HepG2 (cell line): ENCODE measurements around the gene ERFL. TPM values are rescaled to one million over a fixed set of nuclear protein-coding genes. Genes with fewer than 3 reads are reported as not detected.

Experiments
- ATAC-seq: fragments of 200-7000 bp; cut with Tn5 transposase; 3 replicates; pipeline ENCODE4 v1.9.1; 2020; ENCODE audit warnings: mild to moderate bottlenecking, moderate library complexity
- BruUV-seq: library from RNA; stranded (reverse); fragments of 400-500 nt; replicated peaks from 2 replicates; lab custom pipeline; 2021; lab: Mats Ljungman, UMichigan
- CTCF ChIA-PET: fragments of 300-600 bp; formaldehyde crosslinking; extraction: SDS; loops from one replicate; lab custom pipeline; 2021; ENCODE audit warnings: low total read pairs, inconsistent platforms, low intra/inter-chr PET ratio; lab: Yijun Ruan, JAX
- POLR2A ChIA-PET: fragments of 350-600 bp; sonication (Branson Sonifier 250); formaldehyde crosslinking; loops from one replicate; lab custom pipeline; 2020; ENCODE audit warnings: antibody characterized with exemption, inconsistent platforms; lab: Yijun Ruan, JAX
- DNase-seq: peaks from one replicate; pipeline ENCODE4 v3.0.0-alpha.2; 2015; ENCODE audit warnings: low spot score
- FAIRE-seq: peaks from 3 replicates; lab custom pipeline; 2011; peaks lifted over from hg19 to GRCh38; lab: Jason Lieb, UNC
- H2AFZ ChIP-seq: one replicate; pipeline ENCODE4 v1.6.1; 2011; ENCODE audit warnings: low read length, inconsistent platforms
- H3K27ac ChIP-seq: fragments of 300-600 bp; 3 replicates; pipeline ENCODE4 v1.8.0; 2011; ENCODE audit warnings: mixed run types, mild to moderate bottlenecking, mixed read lengths, low read length, inconsistent platforms; ENCODE audit not compliant: insufficient read depth; ENCODE audit errors: extremely low read length
- H3K27me3 ChIP-seq, 2 experiments: fragments of 200-600 bp in 1 of 2; 2 replicates in 1 of 2; 3 replicates in 1 of 2; pipeline versions ENCODE4 v1.6.0 to v1.8.0; 2011; ENCODE audit warnings: low read length in 2 of 2, mild to moderate bottlenecking in 2 of 2, moderate library complexity in 2 of 2, inconsistent platforms in 1 of 2; ENCODE audit not compliant: insufficient read depth in 2 of 2, control insufficient read depth in 1 of 2
- H3K36me3 ChIP-seq, 2 experiments: fragments of 200-600 bp in 1 of 2; replicated peaks in 1 of 2; 2 replicates in 1 of 2; 3 replicates in 1 of 2; pipeline versions ENCODE4 v1.5.1 to v1.8.0; 2011; ENCODE audit warnings: low read length in 2 of 2, inconsistent platforms in 1 of 2; ENCODE audit not compliant: insufficient read depth in 2 of 2, control insufficient read depth in 1 of 2
- H3K4me1 ChIP-seq: 2 replicates; pipeline ENCODE4 v1.5.1; 2012; ENCODE audit warnings: low read length, inconsistent platforms; ENCODE audit not compliant: insufficient read depth
- H3K4me2 ChIP-seq: 2 replicates; pipeline ENCODE4 v1.6.0; 2011; ENCODE audit warnings: low read depth, low read length, inconsistent platforms
- H3K4me3 ChIP-seq, 3 experiments: fragments of 200-600 bp in 1 of 3; sonication (generic), shearing (Covaris generic) in 1 of 3; replicated peaks in 1 of 3; 2 replicates each; pipeline ENCODE4 v1.5.1; 2011 to 2016; ENCODE audit warnings: low read length in 3 of 3, inconsistent platforms in 2 of 3, low read depth in 2 of 3, mild to moderate bottlenecking in 2 of 3, control low read depth in 1 of 3, mixed read lengths in 1 of 3; ENCODE audit not compliant: insufficient read depth in 1 of 3
- H3K79me2 ChIP-seq: one replicate; pipeline ENCODE4 v1.6.1; 2011; ENCODE audit warnings: low read length, inconsistent platforms; ENCODE audit not compliant: insufficient read depth
- H3K9ac ChIP-seq: 2 replicates; pipeline ENCODE4 v1.6.0; 2011; ENCODE audit warnings: mild to moderate bottlenecking, low read depth, low read length, inconsistent platforms; ENCODE audit not compliant: insufficient read depth
- H3K9me3 ChIP-seq: 2 replicates; pipeline ENCODE4 v1.5.1; 2012; ENCODE audit warnings: mild to moderate bottlenecking, low read length
- H4K20me1 ChIP-seq: 2 replicates; pipeline ENCODE4 v1.6.0; 2011; ENCODE audit warnings: inconsistent platforms, mild to moderate bottlenecking, low read length, moderate library complexity; ENCODE audit not compliant: insufficient read depth
- CAMTA2 ChIP-seq: sonication (generic); formaldehyde crosslinking; IDR thresholded peaks from 2 replicates; pipeline ENCODE4 v1.4.0; 2020; ENCODE audit warnings: mild to moderate bottlenecking, missing genetic modification reagents, borderline replicate concordance
- HNRNPLL ChIP-seq: fragments of 200-400 bp; formaldehyde crosslinking; IDR thresholded peaks from 2 replicates; pipeline ENCODE4 v1.6.1; 2017; ENCODE audit warnings: mild to moderate bottlenecking, low read depth, low read length; ENCODE audit not compliant: poor library complexity, severe bottlenecking
- ISX ChIP-seq: sonication (generic); formaldehyde crosslinking; conservative IDR thresholded peaks from 2 replicates; pipeline ENCODE4 v1.5.0; 2020; ENCODE audit warnings: missing genetic modification reagents
- MAX ChIP-seq: IDR thresholded peaks from 2 replicates; pipeline ENCODE4 v1.6.1; 2012; ENCODE audit warnings: inconsistent platforms
- MED1 ChIP-seq: sonication (generic); formaldehyde crosslinking; IDR thresholded peaks from 2 replicates; pipeline ENCODE4 v1.4.0; 2020; ENCODE audit warnings: missing genetic modification reagents
- PITX1 ChIP-seq: sonication (generic); formaldehyde crosslinking; IDR thresholded peaks from 2 replicates; pipeline ENCODE4 v1.5.1; 2020; ENCODE audit warnings: mild to moderate bottlenecking, missing genetic modification reagents
- SRF ChIP-seq: IDR thresholded peaks from 2 replicates; pipeline ENCODE4 v1.6.1; 2011; ENCODE audit warnings: mild to moderate bottlenecking, low read depth, low read length, moderate library complexity
- SRY ChIP-seq: sonication (generic); formaldehyde crosslinking; IDR thresholded peaks from 2 replicates; pipeline ENCODE4 v1.8.0; 2022; ENCODE audit warnings: mild to moderate bottlenecking, missing genetic modification reagents
- ZMYM3 ChIP-seq: sonication (generic); formaldehyde crosslinking; IDR thresholded peaks from 2 replicates; pipeline ENCODE4 v1.5.1; 2020; ENCODE audit warnings: mild to moderate bottlenecking, missing genetic modification reagents
- ZNF138 ChIP-seq: sonication (generic); formaldehyde crosslinking; IDR thresholded peaks from 2 replicates; pipeline ENCODE4 v1.5.0; 2020; ENCODE audit warnings: mild to moderate bottlenecking, low read depth, missing genetic modification reagents
- ZNF142 ChIP-seq: sonication (generic); formaldehyde crosslinking; IDR thresholded peaks from 2 replicates; pipeline ENCODE4 v1.4.0; 2020; ENCODE audit warnings: missing genetic modification reagents
- ZNF317 ChIP-seq: sonication (generic); formaldehyde crosslinking; IDR thresholded peaks from 2 replicates; pipeline ENCODE4 v1.5.0; 2020; ENCODE audit warnings: mild to moderate bottlenecking, missing genetic modification reagents
- ZNF547 ChIP-seq: sonication (generic); formaldehyde crosslinking; IDR thresholded peaks from 2 replicates; pipeline ENCODE4 v1.5.1; 2020; ENCODE audit warnings: mild to moderate bottlenecking, missing genetic modification reagents
- ZNF776 ChIP-seq: sonication (generic); formaldehyde crosslinking; IDR thresholded peaks from 2 replicates; pipeline ENCODE4 v1.4.0; 2020; ENCODE audit warnings: mild to moderate bottlenecking, missing genetic modification reagents
- WGBS: methylation state at CpG from one replicate; pipeline ENCODE4 v1.1.6; 2017; ENCODE audit warnings: low lambda C conversion rate; 5-methylcytosine and 5-hydroxymethylcytosine counted together
- in situ Hi-C: cut with HindIII; loops from 2 replicates; pipeline ENCODE4 v1.10.0; 2017; ENCODE audit warnings: low pct_unique_long_range_greater_than_20kb; ENCODE audit not compliant: extremely low pct_ligation_motif_present
- intact Hi-C: fragments of 100-400 bp; cut with micrococcal nuclease; formaldehyde crosslinking; loops from one replicate; pipeline ENCODE4 v1.10.0; 2022; ENCODE audit not compliant: unreplicated experiment
- polyA plus RNA-seq, 8 experiments: library from polyadenylated mRNA; depleted of rRNA in 3 of 8; stranded (reverse) in 7 of 8; unstranded in 1 of 8; fragments of >200 nt; fragmentation: Illumina TruSeq in 4 of 8; extraction: Trizol in 4 of 8; gene quantifications; 2 replicates each; pipeline versions ENCODE4 v1.2.1 to v1.2.3, GENCODE V29; 2011 to 2016; ENCODE audit warnings: low read depth in 4 of 8, missing spikeins in 1 of 8, mixed read lengths in 1 of 8; ENCODE audit not compliant: insufficient read depth in 1 of 8
- total RNA-seq, 5 experiments: library from RNA; depleted of rRNA; stranded (reverse); fragments of >200 nt; fragmentation: Illumina TruSeq; extraction: Trizol; gene quantifications; 2 replicates each; pipeline ENCODE4 v1.2.3, GENCODE V29; 2016; ENCODE audit warnings: low read depth in 1 of 5
- TF ChIP-seq, protein P1 (sequence below): sonication (generic); formaldehyde crosslinking; IDR thresholded peaks from 2 replicates; pipeline ENCODE4 v1.8.1; 2023; ENCODE audit warnings: mild to moderate bottlenecking, missing genetic modification reagents

ERFL gene
- total and polyA plus RNA-seq, 2 of the 13 experiments (the other 11 are each of a cell fraction or from before 2014, with no cell fraction given), result not detected

DNA sequence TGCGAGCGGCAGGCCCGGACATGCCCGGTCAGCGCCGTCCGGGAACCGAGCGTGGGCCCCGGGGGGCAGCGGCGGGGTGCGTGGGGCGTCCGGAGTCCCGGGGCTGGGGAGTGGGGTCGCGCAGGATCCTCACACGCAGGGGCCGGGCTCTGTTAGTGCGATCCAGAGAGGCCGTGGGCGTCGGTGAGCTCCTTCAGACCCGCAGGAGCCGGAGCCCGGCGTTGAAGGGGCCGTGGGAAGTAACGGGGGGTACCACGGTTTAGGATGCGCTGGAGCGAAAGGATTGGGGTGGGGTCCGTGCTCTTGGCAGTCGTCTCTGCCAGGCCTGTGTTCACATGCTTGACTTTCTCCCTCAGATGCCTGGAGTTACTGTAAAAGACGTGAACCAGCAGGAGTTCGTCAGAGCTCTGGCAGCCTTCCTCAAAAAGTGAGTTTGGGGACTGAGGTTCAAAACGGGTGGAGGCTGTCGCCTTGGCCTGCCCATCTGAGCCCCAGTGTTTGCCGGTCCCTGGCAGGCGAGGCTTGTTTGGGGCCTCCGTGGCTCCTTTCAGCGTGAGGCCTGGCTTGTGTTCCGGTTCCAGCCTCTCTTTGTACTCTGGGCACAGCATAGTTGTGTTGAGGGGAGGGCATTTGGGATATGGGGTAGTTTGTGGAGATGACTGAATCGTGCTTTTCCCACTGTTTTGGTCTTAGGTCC is 67.7 kb downstream of the ERFL start:
- peaks cover 52% of the 10 kb centered on the region for H3K4me1 ChIP-seq
- BruUV-seq, result no TSS peak
- no peak for DNase-seq
- peak overlapping the region; percentile 85 to 99 (median 95) for H3K4me3 ChIP-seq
- H2AFZ ChIP-seq, result no peak overlapping the region
- no peak for ATAC-seq
- H3K27me3 ChIP-seq, result peaks cover 0 to 4% of the 10 kb centered on the region in 2 experiments; a peak in 1 of 5 replicates
- ChIA-PET CTCF (no interaction called here), POLR2A (interaction anchor here (0.7 to 3.6 kb wide), 13 partner anchors 10 to 668 kb away, joined by 3 to 72 read pairs (median 5); partner anchors contain the start of genes CEACAM1, DMAC2, HNRNPUL1 and RABAC1)
- peaks cover 47% of the 10 kb centered on the region for H4K20me1 ChIP-seq
- H3K4me2 ChIP-seq, result peak overlapping the region; percentile 87
- peaks cover 54% of the 10 kb centered on the region for H3K79me2 ChIP-seq
- intact Hi-C loops, result no loop called here
- peak overlapping the region; percentile 84 for H3K27ac ChIP-seq
- no peak for FAIRE-seq
- peaks cover 23 to 48% of the 10 kb centered on the region in 2 experiments for H3K36me3 ChIP-seq
- no peaks in the 10 kb centered on the region for H3K9me3 ChIP-seq
- H3K9ac ChIP-seq, result peak overlapping the region; percentile 99
- in situ Hi-C loops, result no loop called here
- 1% methylated on average over 14 of the region's 45 CpGs for WGBS
- TF ChIP-seq ZNF142 (CRISPR knock-in tag) (0 out of 2 replicates have a peak, but pooled peaks have one; percentile 29), ZNF317 (CRISPR knock-in tag) (no peak), HNRNPLL (no peak), ISX (CRISPR knock-in tag) (0 out of 2 replicates have a peak, but pooled peaks have one; percentile 25), MAX (no peak), ZNF138 (CRISPR knock-in tag) (peak; percentile 8; the same call in 1 of the 2 replicates), MED1 (CRISPR knock-in tag) (no peak), ZNF776 (no peak), SRY (CRISPR knock-in tag) (no peak), CAMTA2 (CRISPR knock-in tag) (no peak), PITX1 (CRISPR knock-in tag) (no peak), SRF (no peak), ZNF547 (CRISPR knock-in tag) (no peak), ZMYM3 (CRISPR knock-in tag) (no peak)
- TF ChIP-seq, protein P1, sequence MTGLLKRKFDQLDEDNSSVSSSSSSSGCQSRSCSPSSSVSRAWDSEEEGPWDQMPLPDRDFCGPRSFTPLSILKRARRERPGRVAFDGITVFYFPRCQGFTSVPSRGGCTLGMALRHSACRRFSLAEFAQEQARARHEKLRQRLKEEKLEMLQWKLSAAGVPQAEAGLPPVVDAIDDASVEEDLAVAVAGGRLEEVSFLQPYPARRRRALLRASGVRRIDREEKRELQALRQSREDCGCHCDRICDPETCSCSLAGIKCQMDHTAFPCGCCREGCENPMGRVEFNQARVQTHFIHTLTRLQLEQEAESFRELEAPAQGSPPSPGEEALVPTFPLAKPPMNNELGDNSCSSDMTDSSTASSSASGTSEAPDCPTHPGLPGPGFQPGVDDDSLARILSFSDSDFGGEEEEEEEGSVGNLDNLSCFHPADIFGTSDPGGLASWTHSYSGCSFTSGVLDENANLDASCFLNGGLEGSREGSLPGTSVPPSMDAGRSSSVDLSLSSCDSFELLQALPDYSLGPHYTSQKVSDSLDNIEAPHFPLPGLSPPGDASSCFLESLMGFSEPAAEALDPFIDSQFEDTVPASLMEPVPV (CRISPR knock-in tag), result no peak
